ENCODE results near the gene AGR3. TPM values are rescaled to one million over a fixed set of nuclear protein-coding genes. Genes with fewer than 3 reads are reported as not detected.

Gene AGR3
- total RNA-seq, 1 experiment from 2014 or later, result 1.2 TPM

DNA sequence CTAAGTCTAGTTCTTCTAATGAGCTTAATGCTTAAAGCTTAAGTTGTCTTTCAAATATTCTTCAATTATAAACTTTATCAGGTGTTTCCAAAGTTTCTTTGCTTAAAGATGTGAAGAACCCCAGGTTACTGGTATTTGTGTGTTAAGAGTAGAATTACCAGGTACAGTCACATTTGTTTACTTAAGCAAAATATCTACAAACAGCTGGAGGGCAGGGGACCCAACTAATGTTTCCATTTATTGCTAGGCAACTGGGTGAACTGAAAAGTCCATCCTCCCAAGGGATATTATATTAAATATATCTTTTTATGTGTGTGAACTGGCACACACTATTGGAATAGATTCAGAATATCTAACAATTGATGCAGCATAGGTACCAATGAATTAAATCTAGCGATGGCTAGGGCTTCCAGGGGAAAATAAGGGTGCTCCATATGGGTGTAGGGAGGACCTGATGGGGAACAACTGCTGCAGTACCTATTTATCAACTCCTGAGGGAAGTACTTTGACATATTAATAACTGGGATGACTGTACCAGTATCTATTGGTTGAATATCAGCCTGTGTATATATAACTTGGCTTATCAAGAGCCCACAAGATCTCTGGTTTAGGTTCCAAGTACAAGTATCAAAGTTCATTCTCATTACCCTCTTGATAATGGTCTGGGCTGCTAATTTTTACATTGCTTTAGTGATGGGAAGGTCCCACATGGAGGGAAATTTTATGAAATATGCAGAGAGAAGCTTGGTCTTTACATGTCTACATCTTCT lies 10.3 kb upstream of the AGR3 start:
- H3K27me3 Mint-ChIP-seq (ENCODE audit: insufficient read depth, unreplicated experiment), result no peaks in the 10 kb centered on the region
- H3K36me3 Mint-ChIP-seq (ENCODE audit: insufficient read depth, unreplicated experiment), result no peaks in the 10 kb centered on the region
- no peaks in the 10 kb centered on the region for H3K9me3 Mint-ChIP-seq (ENCODE audit: unreplicated experiment)
- H3K4me3 ChIP-seq (ENCODE audit: low read depth, low read length), result no peak overlapping the region
- no peak overlapping the region for H3K4me3 Mint-ChIP-seq (ENCODE audit: unreplicated experiment)
- TF ChIP-seq, protein P1, sequence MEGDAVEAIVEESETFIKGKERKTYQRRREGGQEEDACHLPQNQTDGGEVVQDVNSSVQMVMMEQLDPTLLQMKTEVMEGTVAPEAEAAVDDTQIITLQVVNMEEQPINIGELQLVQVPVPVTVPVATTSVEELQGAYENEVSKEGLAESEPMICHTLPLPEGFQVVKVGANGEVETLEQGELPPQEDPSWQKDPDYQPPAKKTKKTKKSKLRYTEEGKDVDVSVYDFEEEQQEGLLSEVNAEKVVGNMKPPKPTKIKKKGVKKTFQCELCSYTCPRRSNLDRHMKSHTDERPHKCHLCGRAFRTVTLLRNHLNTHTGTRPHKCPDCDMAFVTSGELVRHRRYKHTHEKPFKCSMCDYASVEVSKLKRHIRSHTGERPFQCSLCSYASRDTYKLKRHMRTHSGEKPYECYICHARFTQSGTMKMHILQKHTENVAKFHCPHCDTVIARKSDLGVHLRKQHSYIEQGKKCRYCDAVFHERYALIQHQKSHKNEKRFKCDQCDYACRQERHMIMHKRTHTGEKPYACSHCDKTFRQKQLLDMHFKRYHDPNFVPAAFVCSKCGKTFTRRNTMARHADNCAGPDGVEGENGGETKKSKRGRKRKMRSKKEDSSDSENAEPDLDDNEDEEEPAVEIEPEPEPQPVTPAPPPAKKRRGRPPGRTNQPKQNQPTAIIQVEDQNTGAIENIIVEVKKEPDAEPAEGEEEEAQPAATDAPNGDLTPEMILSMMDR (IDR thresholded peaks at IDR 0.05; ENCODE audit: insufficient read depth in 1 of 2, low read depth in 1 of 2, low read length in 1 of 2, severe bottlenecking in 1 of 2, unreplicated experiment in 1 of 2), result no peak
- H3K9me3 ChIP-seq, result no peaks in the 10 kb centered on the region
- peaks cover 14% of the 10 kb centered on the region for H3K4me1 Mint-ChIP-seq (ENCODE audit: low read depth, unreplicated experiment)
- ChIA-PET POLR2A (interaction anchor here (0.6 kb wide), 2 partner anchors 45 to 91 kb away, joined by 3 to 4 read pairs; no protein-coding TSS in a partner anchor), CTCF (interaction anchor here (0.6 to 1.5 kb wide), 12 partner anchors 22 to 755 kb away, joined by 3 to 20 read pairs (median 6); no protein-coding TSS in a partner anchor)
- no peak overlapping the region for H3K27ac Mint-ChIP-seq (ENCODE audit: unreplicated experiment)
- peaks cover 31% of the 10 kb centered on the region for H3K4me1 ChIP-seq
- H3K27me3 ChIP-seq (replicated peaks; ENCODE audit: control insufficient read depth, insufficient read depth, low read length), result no peaks in the 10 kb centered on the region
- intact Hi-C loops (cut with micrococcal nuclease; ENCODE audit: unreplicated experiment), result loop anchor here (1.0 to 10.0 kb wide), 8 partner anchors 13 to 754 kb away; no protein-coding TSS in a partner anchor
- H3K36me3 ChIP-seq (ENCODE audit: control insufficient read depth, insufficient read depth, low read length), result no peaks in the 10 kb centered on the region
- peak in 1 of 2 experiments; percentile 15 for DNase-seq
- no TSS peak for BruUV-seq (replicated peaks)

DNA sequence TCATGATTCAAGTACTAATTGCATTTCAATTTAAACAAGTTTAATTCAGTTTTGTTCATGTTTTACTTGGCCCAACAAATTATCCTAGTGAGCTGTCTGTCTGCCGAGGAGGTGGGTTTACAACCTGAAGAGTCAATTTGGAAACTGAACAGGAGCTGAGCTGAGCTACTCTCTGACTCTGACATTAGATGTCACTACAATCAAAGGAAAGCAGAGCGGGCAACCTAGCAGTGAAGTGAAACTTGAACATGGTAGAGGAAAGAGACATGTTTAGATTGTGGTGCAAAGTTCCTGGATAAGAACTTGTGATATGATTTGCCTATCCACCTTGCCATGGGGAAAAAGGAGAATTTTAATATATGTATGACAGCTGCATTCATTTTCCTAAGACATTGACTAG lies 9.6 kb upstream of the AGR3 start:
- Mint-ChIP-seq H3K27ac (ENCODE audit: unreplicated experiment) (peak overlapping the region; percentile 35), H3K4me3 (ENCODE audit: unreplicated experiment) (no peak overlapping the region), H3K27me3 (ENCODE audit: insufficient read depth, unreplicated experiment) (no peaks in the 10 kb centered on the region), H3K36me3 (ENCODE audit: insufficient read depth, unreplicated experiment) (no peaks in the 10 kb centered on the region), H3K4me1 (ENCODE audit: low read depth, unreplicated experiment) (peaks cover 14% of the 10 kb centered on the region), H3K9me3 (ENCODE audit: unreplicated experiment) (no peaks in the 10 kb centered on the region)
- Histone ChIP-seq H3K4me3 (ENCODE audit: low read depth, low read length) (no peak overlapping the region), H3K36me3 (ENCODE audit: control insufficient read depth, insufficient read depth, low read length) (no peaks in the 10 kb centered on the region), H3K4me1 (peaks cover 31% of the 10 kb centered on the region), H3K9me3 (no peaks in the 10 kb centered on the region), H3K27me3 (replicated peaks; ENCODE audit: control insufficient read depth, insufficient read depth, low read length) (no peaks in the 10 kb centered on the region)
- TF ChIP-seq, protein P1 (IDR thresholded peaks at IDR 0.05; ENCODE audit: insufficient read depth in 1 of 2, low read depth in 1 of 2, low read length in 1 of 2, severe bottlenecking in 1 of 2, unreplicated experiment in 1 of 2), result peak; percentile 46 to 75
- intact Hi-C loops (cut with micrococcal nuclease; ENCODE audit: unreplicated experiment), result loop anchor here (1.0 to 10.0 kb wide), 7 partner anchors 27 to 755 kb away; no protein-coding TSS in a partner anchor
- POLR2A ChIA-PET, result interaction anchor here (0.6 kb wide), 2 partner anchors 44 to 90 kb away, joined by 3 to 4 read pairs; no protein-coding TSS in a partner anchor
- CTCF ChIA-PET, result interaction anchor here (0.6 to 1.5 kb wide), 15 partner anchors 16 to 755 kb away, joined by 3 to 20 read pairs (median 5); no protein-coding TSS in a partner anchor
- no TSS peak for BruUV-seq (replicated peaks)
- peak; percentile 64 to 74 for DNase-seq

DNA sequence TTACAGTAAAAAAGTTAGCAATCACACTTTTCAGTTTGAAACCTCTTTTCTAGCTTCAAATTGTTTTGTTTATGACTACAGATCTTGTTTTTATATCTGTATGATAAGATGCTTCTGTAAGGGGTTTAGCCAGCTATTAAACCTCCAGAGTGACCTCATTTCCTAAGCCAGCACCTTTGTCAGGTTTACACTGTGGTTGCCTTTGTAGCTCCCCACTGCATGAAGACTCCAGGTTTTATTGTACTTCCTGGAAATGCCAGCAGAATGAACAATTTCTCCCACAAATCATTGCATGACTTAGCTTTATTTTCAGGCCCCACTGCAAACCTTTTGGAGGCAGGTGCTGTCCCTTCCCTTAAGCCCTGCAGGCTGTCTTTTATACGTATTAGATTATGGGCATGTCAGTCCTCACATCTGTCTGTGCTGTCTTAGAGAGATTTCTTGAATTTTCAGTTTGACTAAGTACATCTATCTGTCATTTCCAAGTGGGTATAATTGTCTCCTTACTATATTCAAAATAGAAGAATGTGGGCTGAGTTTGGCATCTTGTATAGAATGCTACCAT lies 8.2 kb upstream of the AGR3 start:
- Histone ChIP-seq H3K9me3 (no peaks in the 10 kb centered on the region), H3K4me3 (ENCODE audit: low read depth, low read length) (no peak overlapping the region), H3K4me1 (peaks cover 31% of the 10 kb centered on the region), H3K36me3 (ENCODE audit: control insufficient read depth, insufficient read depth, low read length) (no peaks in the 10 kb centered on the region), H3K27me3 (replicated peaks; ENCODE audit: control insufficient read depth, insufficient read depth, low read length) (no peaks in the 10 kb centered on the region)
- H3K27me3 Mint-ChIP-seq (ENCODE audit: insufficient read depth, unreplicated experiment), result no peaks in the 10 kb centered on the region
- POLR2A ChIA-PET, result no interaction called here
- no peaks in the 10 kb centered on the region for H3K9me3 Mint-ChIP-seq (ENCODE audit: unreplicated experiment)
- no peak overlapping the region for H3K4me3 Mint-ChIP-seq (ENCODE audit: unreplicated experiment)
- H3K27ac Mint-ChIP-seq (ENCODE audit: unreplicated experiment), result no peak overlapping the region
- TF ChIP-seq, protein P1 (IDR thresholded peaks at IDR 0.05; ENCODE audit: insufficient read depth in 1 of 2, low read depth in 1 of 2, low read length in 1 of 2, severe bottlenecking in 1 of 2, unreplicated experiment in 1 of 2), result no peak
- no peaks in the 10 kb centered on the region for H3K36me3 Mint-ChIP-seq (ENCODE audit: insufficient read depth, unreplicated experiment)
- DNase-seq, result no peak
- BruUV-seq (replicated peaks), result no TSS peak
- CTCF ChIA-PET, result interaction anchor here (0.8 to 1.1 kb wide), 2 partner anchors 27 to 89 kb away, joined by 4 read pairs; no protein-coding TSS in a partner anchor
- H3K4me1 Mint-ChIP-seq (ENCODE audit: low read depth, unreplicated experiment), result peaks cover 14% of the 10 kb centered on the region
- intact Hi-C loops (cut with micrococcal nuclease; ENCODE audit: unreplicated experiment), result loop anchor here (2.0 to 10.0 kb wide), 4 partner anchors 43 to 635 kb away; no protein-coding TSS in a partner anchor
